Measurements from ENCODE around the gene JAM3. TPM values are rescaled to one million over a fixed set of nuclear protein-coding genes. Genes with fewer than 3 reads are reported as not detected.
A peak's percentile ranks its signal among the peaks of the same experiment; 100 is the strongest.

JAM3 gene
- total RNA-seq, 2 donors from 2014 or later: 21.3 to 157 TPM

GRCh38 chr11:134119094-134119493 is 50.2 kb downstream of the JAM3 start:
- H3K27ac ChIP-seq: peak overlapping the region; percentile 73 to 85

GRCh38 chr11:134120143-134120850 is 51.4 kb downstream of the JAM3 start:
- Histone ChIP-seq H3K4me1 (replicated peaks) (peaks cover 4% of the 10 kb centered on the region), H3K9me3 (no peaks in the 10 kb centered on the region), H3K27me3 (replicated peaks; ENCODE audit: insufficient read depth) (no peaks in the 10 kb centered on the region), H3K27ac (peak overlapping the region; percentile 73 to 85), H3K4me3 (no peak overlapping the region), H3K36me3 (no peaks in the 10 kb centered on the region)
- intact Hi-C loops (cut with DNase I): loop anchor here (5.0 to 10.0 kb wide), 2 partner anchors 53 to 165 kb away; partner anchors contain the start of genes IGSF9B and JAM3
- TF ChIP-seq POLR2AphosphoS5 (IDR thresholded peaks at IDR 0.05) (peak; percentile 75), CTCF (IDR thresholded peaks at IDR 0.05) (no peak)
- 16% methylated on average over 13 of the region's 13 CpGs for WGBS
- peak; percentile 64 for DNase-seq (ENCODE audit: low spot score)

More at GRCh38 chr11:134119094-134119493, 50.2 kb downstream of the JAM3 start:
- H3K27me3 ChIP-seq (replicated peaks; ENCODE audit: insufficient read depth): no peaks in the 10 kb centered on the region
- TF ChIP-seq CTCF (IDR thresholded peaks at IDR 0.05) (no peak), POLR2A (IDR thresholded peaks at IDR 0.05) (no peak)
- intact Hi-C loops (cut with DNase I): no loop called here
- 82% methylated on average over 3 of the region's 3 CpGs for WGBS
- no peak for DNase-seq (ENCODE audit: low spot score)
- no peaks in the 10 kb centered on the region for H3K36me3 ChIP-seq
- H3K4me3 ChIP-seq: no peak overlapping the region
- H3K4me1 ChIP-seq (replicated peaks): peaks cover 4% of the 10 kb centered on the region
- no peaks in the 10 kb centered on the region for H3K9me3 ChIP-seq

GRCh38 chr11:134120921-134121526 is 52.2 kb downstream of the JAM3 start:
- 6% methylated on average over 9 of the region's 9 CpGs for WGBS
- Histone ChIP-seq H3K4me3 (no peak overlapping the region), H3K36me3 (no peaks in the 10 kb centered on the region), H3K27me3 (replicated peaks; ENCODE audit: insufficient read depth) (no peaks in the 10 kb centered on the region), H3K4me1 (replicated peaks) (peaks cover 4% of the 10 kb centered on the region), H3K9me3 (no peaks in the 10 kb centered on the region), H3K27ac (peak overlapping the region; percentile 73 to 85)
- intact Hi-C loops (cut with DNase I): loop anchor here (5.0 to 10.0 kb wide), 2 partner anchors 54 to 166 kb away; partner anchors contain the start of genes IGSF9B and JAM3
- no peak for DNase-seq (ENCODE audit: low spot score)
- peak; percentile 39 for TF ChIP-seq POLR2AphosphoS5 (IDR thresholded peaks at IDR 0.05)
- TF ChIP-seq POLR2A (IDR thresholded peaks at IDR 0.05): no peak

GRCh38 chr11:134124660-134125451 is 56.0 kb downstream of the JAM3 start:
- Histone ChIP-seq H3K27ac (peak overlapping the region in 1 of 2 donors; percentile 29), H3K36me3 (no peaks in the 10 kb centered on the region), H3K4me1 (replicated peaks) (peaks cover 2% of the 10 kb centered on the region), H3K9me3 (no peaks in the 10 kb centered on the region), H3K4me3 (peak overlapping the region; percentile 17 to 36), H3K27me3 (replicated peaks; ENCODE audit: insufficient read depth) (no peaks in the 10 kb centered on the region)
- no peak for TF ChIP-seq POLR2AphosphoS5 (IDR thresholded peaks at IDR 0.05)
- TF ChIP-seq CTCF (IDR thresholded peaks at IDR 0.05): peak in 1 of 4 experiments; percentile 36
- WGBS: 4% methylated on average over 54 of the region's 54 CpGs
- intact Hi-C loops (cut with DNase I): loop anchor here (5.0 to 10.0 kb wide), 2 partner anchors 58 to 170 kb away; partner anchors contain the start of genes IGSF9B and JAM3
- DNase-seq (ENCODE audit: low spot score): peak; percentile 57

- DNase-seq (ENCODE audit: low spot score): no peak
- peak overlapping the region; percentile 29 to 37 for H3K27ac ChIP-seq
- no peaks in the 10 kb centered on the region for H3K36me3 ChIP-seq
- H3K4me3 ChIP-seq: peak overlapping the region in 1 of 2 donors; percentile 17
- no peaks in the 10 kb centered on the region for H3K27me3 ChIP-seq (replicated peaks; ENCODE audit: insufficient read depth)
- H3K4me1 ChIP-seq (replicated peaks): no peaks in the 10 kb centered on the region
- 70% methylated on average over 9 of the region's 9 CpGs for WGBS
- H3K9me3 ChIP-seq: no peaks in the 10 kb centered on the region
- intact Hi-C loops (cut with DNase I): loop anchor here (10.0 kb wide), 1 partner anchor 171 kb away; the partner anchor contains the start of gene IGSF9B
- TF ChIP-seq POLR2AphosphoS5 (IDR thresholded peaks at IDR 0.05) (no peak), POLR2A (IDR thresholded peaks at IDR 0.05) (no peak), CTCF (IDR thresholded peaks at IDR 0.05) (no peak)
Observed at GRCh38 chr11:134125507-134125906, 56.6 kb downstream of the JAM3 start.

All from prostate gland (tissue), 2 donors.